Upper lobe of left lung (tissue), 4 donors: ENCODE data around the gene PCSK1.

Experiments used
- CTCF ChIP-seq, 6 experiments: fragments of 450-650 bp in 4 of 6; fragments of 200-600 bp in 2 of 6; sonication (generic) in 2 of 6; IDR thresholded peaks; one replicate each; pipeline ENCODE4 v1.5.1; 2016 to 2019; ENCODE audit warnings: antibody characterized with exemption in 6 of 6
- EP300 ChIP-seq, 4 donors: sonication (generic); formaldehyde crosslinking; IDR thresholded peaks; one replicate each; pipeline ENCODE4 v1.5.1; 2017; ENCODE audit warnings: antibody characterized with exemption in 4 of 4, control low read depth in 2 of 4
- POLR2A ChIP-seq, 4 donors: fragments of 450-650 bp; IDR thresholded peaks; one replicate each; pipeline ENCODE4 v1.5.1; 2016 to 2017; ENCODE audit warnings: antibody characterized with exemption in 4 of 4, mild to moderate bottlenecking in 2 of 4
- POLR2AphosphoS5 ChIP-seq, 2 donors: sonication (generic); formaldehyde crosslinking; IDR thresholded peaks; one replicate each; pipeline ENCODE4 v1.5.1; 2017; ENCODE audit warnings: antibody characterized with exemption in 2 of 2

DNA sequence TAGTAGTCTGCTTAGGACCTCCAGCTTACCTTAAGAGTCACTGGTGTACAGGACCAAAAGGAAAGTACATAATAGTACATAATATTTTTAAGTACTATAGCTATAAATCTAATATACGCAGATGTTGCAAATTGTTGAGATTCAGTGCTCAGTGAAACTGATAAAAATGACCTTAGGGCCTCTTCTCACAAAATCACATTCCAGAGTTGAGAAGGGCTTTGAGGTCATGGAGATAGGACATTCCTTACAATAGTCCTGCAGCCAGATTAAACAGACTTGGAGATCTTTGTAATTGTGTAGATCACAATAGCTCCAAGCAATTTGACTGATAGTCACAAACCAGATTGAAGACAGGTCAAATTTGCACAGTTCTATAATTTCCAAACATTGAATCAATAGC lies 37.7 kb upstream of the PCSK1 start:
- no peak for TF ChIP-seq CTCF (IDR thresholded peaks at IDR 0.05)
- no peak for TF ChIP-seq EP300 (IDR thresholded peaks at IDR 0.05)
- no peak for TF ChIP-seq POLR2A (IDR thresholded peaks at IDR 0.05)
- TF ChIP-seq POLR2AphosphoS5 (IDR thresholded peaks at IDR 0.05): no peak
